ENCODE measurements around the gene TBC1D22A.

The TBC1D22A gene

GRCh38 chr22:47013861-47014635 lies 251.6 kb downstream of the TBC1D22A start:
- no peak for DNase-seq (ENCODE audit: low read depth in 2 of 2)

DNA sequence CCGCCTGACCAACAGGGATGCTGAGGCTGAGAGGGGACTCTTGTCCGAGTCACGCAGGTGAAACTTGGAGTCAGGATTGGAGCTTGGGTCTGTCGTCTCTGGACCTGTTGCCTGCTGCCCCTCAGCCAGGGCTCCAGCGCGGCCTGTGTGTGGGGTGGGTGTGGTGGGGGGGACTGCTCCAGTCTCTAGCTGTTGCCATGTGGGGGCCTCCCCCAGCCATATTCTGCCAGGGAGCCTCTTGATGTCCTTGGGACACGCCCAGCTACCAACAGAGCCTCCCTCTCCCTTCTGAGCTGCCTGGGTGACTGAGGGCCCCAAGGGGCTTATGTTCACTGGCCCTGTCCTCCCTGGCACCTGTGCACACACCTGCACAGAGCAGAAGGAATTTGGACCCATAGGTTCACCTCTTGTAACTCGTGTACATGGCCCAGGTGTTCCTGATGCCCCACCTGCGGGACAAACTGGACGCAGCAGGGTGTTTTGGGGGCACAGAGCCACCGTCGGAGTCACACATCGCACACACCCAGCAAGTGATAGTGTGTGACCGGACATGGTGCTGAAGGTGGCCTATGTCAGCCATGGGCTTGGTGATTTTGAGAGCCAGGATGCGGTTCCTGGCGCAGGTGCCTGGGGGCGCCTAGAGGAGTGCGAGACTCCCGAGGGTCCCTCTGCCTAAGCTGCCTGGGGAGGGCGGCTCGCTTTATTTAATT lies 252.3 kb downstream of the TBC1D22A start:
- DNase-seq (ENCODE audit: low read depth in 2 of 2): no peak

DNA sequence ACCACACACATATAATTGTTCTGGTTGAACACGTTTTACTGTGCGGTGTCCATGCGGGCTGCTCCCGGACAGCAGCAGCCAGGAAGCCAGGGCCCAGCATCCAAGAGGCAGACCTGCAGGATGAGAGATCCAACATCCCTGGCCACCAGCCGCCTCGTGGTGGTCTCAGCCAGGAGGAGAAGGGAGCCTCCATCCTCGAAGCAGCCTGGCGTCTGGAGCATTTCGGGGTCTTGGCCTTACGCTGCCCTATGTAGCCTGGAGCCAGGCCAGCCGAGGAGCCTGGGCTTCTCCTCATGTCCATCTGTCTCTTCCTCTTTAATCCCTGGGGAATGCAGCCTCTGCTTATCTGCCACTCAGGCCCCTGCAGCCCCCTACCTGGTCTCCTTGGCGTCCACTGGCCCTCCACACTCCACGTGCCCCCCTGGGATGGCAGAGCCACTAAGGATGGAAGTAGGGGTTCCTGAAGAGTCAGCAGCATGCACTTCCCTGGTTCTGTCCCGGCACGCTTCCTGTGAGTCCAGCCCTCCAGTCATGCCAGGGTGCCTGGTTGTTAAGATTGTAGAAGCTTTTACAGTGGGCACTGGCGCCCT lies 253.2 kb downstream of the TBC1D22A start:
- no peak for DNase-seq (ENCODE audit: low read depth in 2 of 2)

- no peak for DNase-seq (ENCODE audit: low read depth in 2 of 2)
Measured at GRCh38 chr22:47016631-47017030, 254.2 kb downstream of the TBC1D22A start.

GRCh38 chr22:47017245-47017644 lies 254.8 kb downstream of the TBC1D22A start:
- no peak for DNase-seq (ENCODE audit: low read depth in 2 of 2)

- DNase-seq (ENCODE audit: low read depth in 2 of 2): no peak
Measured at GRCh38 chr22:47018010-47018910, 255.8 kb downstream of the TBC1D22A start.

- no peak for DNase-seq (ENCODE audit: low read depth in 2 of 2)
Measured at GRCh38 chr22:47019012-47019790, 256.8 kb downstream of the TBC1D22A start.

GRCh38 chr22:47020166-47020565 lies 257.7 kb downstream of the TBC1D22A start:
- peak; percentile 17 to 22 for DNase-seq (ENCODE audit: low read depth in 2 of 2)

GRCh38 chr22:47021371-47022074 lies 259.1 kb downstream of the TBC1D22A start:
- DNase-seq (ENCODE audit: low read depth in 2 of 2): no peak

DNA sequence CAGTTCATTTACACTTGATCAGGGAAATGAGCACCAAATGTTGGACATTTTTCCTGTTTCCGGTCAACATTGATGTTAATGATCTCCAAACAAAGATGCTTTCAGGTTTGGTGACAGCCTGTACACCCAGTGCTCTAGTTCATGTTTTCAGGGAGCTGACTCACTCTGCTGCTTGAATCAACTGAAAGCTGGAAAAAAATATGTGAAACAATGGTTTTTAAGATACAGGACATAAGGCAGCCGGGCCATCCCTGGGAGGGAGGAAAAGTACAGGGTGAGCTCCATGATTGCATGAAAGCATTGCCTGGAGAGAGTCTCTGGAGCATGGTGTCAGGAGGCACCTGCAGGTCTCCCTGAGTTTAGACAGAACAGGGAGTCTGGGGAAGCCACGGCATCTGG lies 259.6 kb downstream of the TBC1D22A start:
- no peak for DNase-seq (ENCODE audit: low read depth in 2 of 2)

- DNase-seq (ENCODE audit: low read depth in 2 of 2): no peak
Measured at GRCh38 chr22:47022475-47022874, 260.0 kb downstream of the TBC1D22A start.

DNA sequence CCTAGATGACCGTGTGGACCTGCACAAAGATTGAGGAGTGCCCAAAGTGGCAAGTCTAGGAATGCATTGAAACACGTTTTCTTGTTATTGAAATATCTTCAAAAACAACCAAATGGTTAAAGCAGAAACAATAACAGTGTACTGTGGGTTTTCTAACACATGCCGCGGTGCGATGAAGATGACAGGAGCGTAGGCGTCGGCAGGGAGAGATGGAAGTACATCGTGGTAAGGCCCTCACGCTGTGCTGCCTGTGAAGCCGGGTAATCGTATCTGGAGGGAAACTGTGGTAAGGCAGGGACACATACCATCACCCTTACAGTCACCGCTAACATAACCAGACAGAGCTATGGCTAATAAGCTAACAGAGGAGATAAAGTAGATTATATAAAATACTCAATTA lies 261.4 kb downstream of the TBC1D22A start:
- no peak for DNase-seq (ENCODE audit: low read depth in 2 of 2)

GRCh38 chr22:47027766-47028165 lies 265.3 kb downstream of the TBC1D22A start:
- DNase-seq (ENCODE audit: low read depth in 2 of 2): no peak

GRCh38 chr22:47029244-47030074 lies 267.0 kb downstream of the TBC1D22A start:
- DNase-seq (ENCODE audit: low read depth in 2 of 2): no peak

- DNase-seq (ENCODE audit: low read depth in 2 of 2): no peak
Measured at GRCh38 chr22:47030143-47030661, 267.8 kb downstream of the TBC1D22A start.

DNA sequence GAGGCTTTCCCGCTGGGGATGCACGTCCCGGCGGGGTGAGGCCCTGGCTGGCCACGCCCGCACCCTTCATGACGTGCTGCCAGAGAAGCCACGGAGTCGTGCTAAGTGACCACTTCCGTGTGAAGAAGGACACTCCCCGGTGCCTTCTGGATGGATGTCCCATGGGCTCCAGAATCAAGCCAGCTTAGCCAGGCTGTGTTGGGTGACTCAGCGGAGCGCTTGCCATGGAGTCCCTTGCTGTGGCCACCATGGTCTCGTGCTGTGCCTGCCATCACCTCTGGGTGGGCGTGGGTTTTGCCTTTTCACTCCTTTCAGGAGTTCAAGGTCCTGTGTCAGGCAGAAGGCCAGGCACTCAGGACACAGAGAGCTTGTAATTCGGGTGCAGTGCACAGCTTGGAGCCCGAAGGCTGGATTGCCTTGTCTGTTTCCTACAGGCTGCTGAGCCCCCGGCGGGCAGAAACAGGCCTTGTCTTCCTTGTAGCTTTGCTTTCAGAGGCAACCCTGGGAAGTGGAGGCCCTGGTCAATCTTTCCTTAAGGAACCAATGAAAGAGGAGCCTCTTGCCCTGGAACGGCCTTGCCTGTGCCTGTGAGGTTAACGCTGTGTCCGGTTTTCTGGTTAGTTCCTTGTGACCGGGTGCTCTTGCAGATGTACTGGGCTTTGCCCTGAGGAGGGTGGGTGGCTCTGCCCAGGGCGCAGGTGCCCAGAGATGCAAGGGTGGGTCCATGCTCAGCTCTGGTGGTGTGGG lies 268.6 kb downstream of the TBC1D22A start:
- DNase-seq (ENCODE audit: low read depth in 2 of 2): no peak

GRCh38 chr22:47031628-47031915 lies 269.1 kb downstream of the TBC1D22A start:
- DNase-seq (ENCODE audit: low read depth in 2 of 2): no peak

- DNase-seq (ENCODE audit: low read depth in 2 of 2): no peak
Measured at GRCh38 chr22:47032091-47032943, 269.9 kb downstream of the TBC1D22A start.

All from fibroblast of skin of left quadriceps (primary cell).